Stomach (tissue), 9 donors: ENCODE measurements around the gene ANKRD7. TPM values are rescaled to one million over a fixed set of nuclear protein-coding genes. Genes with fewer than 3 reads are reported as not detected.

Experiments
- DNase-seq, 2 donors: peaks; one replicate each; pipeline versions ENCODE4 v3.0.0 to v3.0.0-alpha.2; 2013 to 2019
- H3K27ac ChIP-seq, 5 donors: fragments of 200-600 bp in 4 of 5; sonication (generic) in 4 of 5; one replicate each; pipeline ENCODE4 v1.5.1; 2013 to 2019; ENCODE audit warnings: mild to moderate bottlenecking in 1 of 5, moderate library complexity in 1 of 5
- H3K27me3 ChIP-seq, 3 donors: fragments of 200-600 bp; sonication (generic); one replicate each; pipeline ENCODE4 v1.5.1; 2017 to 2019; ENCODE audit warnings: mixed run types in 1 of 3
- H3K36me3 ChIP-seq, 4 donors: fragments of 200-600 bp; sonication (generic); 1 replicate in 3 of 4; 2 replicates in 1 of 4; pipeline ENCODE4 v1.5.1; 2016 to 2019
- H3K4me1 ChIP-seq, 4 donors: fragments of 200-600 bp; sonication (generic); one replicate each; pipeline ENCODE4 v1.5.1; 2016 to 2019
- H3K4me3 ChIP-seq, 4 donors: fragments of 200-600 bp; sonication (generic) in 3 of 4; one replicate each; pipeline ENCODE4 v1.5.1; 2016 to 2019; ENCODE audit warnings: mild to moderate bottlenecking in 1 of 4
- H3K9me3 ChIP-seq, 4 donors: fragments of 200-600 bp; sonication (generic); one replicate each; pipeline ENCODE4 v1.5.1; 2016 to 2019
- EP300 ChIP-seq: sonication (generic); formaldehyde crosslinking; IDR thresholded peaks from one replicate; pipeline ENCODE4 v1.6.1; 2017; ENCODE audit warnings: antibody characterized with exemption
- POLR2A ChIP-seq, 4 donors: fragments of 450-650 bp; IDR thresholded peaks; one replicate each; pipeline ENCODE4 v1.6.1; 2016; ENCODE audit warnings: antibody characterized with exemption in 4 of 4, control low read depth in 2 of 4, mild to moderate bottlenecking in 1 of 4, moderate library complexity in 1 of 4
- POLR2AphosphoS5 ChIP-seq, 3 donors: sonication (generic); formaldehyde crosslinking; IDR thresholded peaks; one replicate each; pipeline ENCODE4 v1.6.1; 2016; ENCODE audit warnings: antibody characterized with exemption in 3 of 3
- WGBS, 5 donors: extraction: QIAGEN DNeasy Blood & Tissue Kit in 3 of 5; methylation state at CpG; one replicate each; pipeline versions ENCODE4 v1.1.5 to v1.1.7; 2013 to 2018; 5-methylcytosine and 5-hydroxymethylcytosine counted together
- intact Hi-C: fragments of 100-400 bp; cut with DNase I; formaldehyde crosslinking; loops from one replicate; pipeline ENCODE4 v1.15.1; 2023; ENCODE audit warnings: low total_unique reads
- polyA plus RNA-seq, 3 donors: library from polyadenylated mRNA; stranded (reverse); fragments of 200-250 nt; gene quantifications; one replicate each; pipeline ENCODE4 v1.2.3, GENCODE V29; 2013
- total RNA-seq, 5 donors: library from RNA; depleted of rRNA; stranded (reverse); fragments of >200 nt; gene quantifications; one replicate each; pipeline versions ENCODE4 v1.1.0 to v1.2.3, GENCODE V29; 2014 to 2016
- TF ChIP-seq, protein P1 (sequence below), 7 experiments: fragments of 450-650 bp in 4 of 7; fragments of 200-600 bp in 3 of 7; sonication (generic) in 3 of 7; IDR thresholded peaks; one replicate each; pipeline ENCODE4 v1.5.1; 2016 to 2019; ENCODE audit warnings: antibody characterized with exemption in 7 of 7, control low read depth in 2 of 7, mild to moderate bottlenecking in 1 of 7
- donor health status: healthy with polysubstance abuse.
- donor health status: Bipolar disorder and iron deficiency.
- donor health status: healthy.

ANKRD7 gene
- total and polyA plus RNA-seq, 8 donors = 1.3 to 4.2 (median 2.0) TPM; not detected in 5

DNA sequence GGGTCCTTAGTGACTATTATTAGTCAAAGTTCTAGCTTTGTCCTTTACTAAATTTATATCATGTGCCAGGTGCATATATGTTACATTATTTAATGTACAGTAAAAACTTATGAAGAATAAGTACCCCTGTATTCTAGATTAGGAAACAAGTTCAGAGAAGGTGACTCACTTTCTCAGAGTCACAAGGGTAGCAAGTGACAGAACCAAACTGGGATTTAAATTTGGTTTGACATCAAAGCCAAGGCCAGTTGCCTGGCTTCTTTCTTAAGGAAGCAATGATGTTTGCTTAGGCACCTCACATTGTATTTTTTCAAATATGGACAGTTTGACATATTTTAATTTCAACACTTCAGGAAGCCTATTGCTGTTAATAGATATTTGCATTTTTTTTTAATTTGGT, 38.0 kb upstream of the ANKRD7 start:
- Histone ChIP-seq H3K4me3 (no peak overlapping the region), H3K27me3 (no peaks in the 10 kb centered on the region), H3K9me3 (no peaks in the 10 kb centered on the region), H3K4me1 (peaks cover 10 to 41% (median 27%) of the 10 kb centered on the region in 4 donors), H3K27ac (no peak overlapping the region), H3K36me3 (peaks cover 5 to 45% (median 35%) of the 10 kb centered on the region in 4 donors)
- TF ChIP-seq POLR2A (IDR thresholded peaks at IDR 0.05) (no peak), POLR2AphosphoS5 (IDR thresholded peaks at IDR 0.05) (no peak), EP300 (no peak)
- TF ChIP-seq, protein P1, sequence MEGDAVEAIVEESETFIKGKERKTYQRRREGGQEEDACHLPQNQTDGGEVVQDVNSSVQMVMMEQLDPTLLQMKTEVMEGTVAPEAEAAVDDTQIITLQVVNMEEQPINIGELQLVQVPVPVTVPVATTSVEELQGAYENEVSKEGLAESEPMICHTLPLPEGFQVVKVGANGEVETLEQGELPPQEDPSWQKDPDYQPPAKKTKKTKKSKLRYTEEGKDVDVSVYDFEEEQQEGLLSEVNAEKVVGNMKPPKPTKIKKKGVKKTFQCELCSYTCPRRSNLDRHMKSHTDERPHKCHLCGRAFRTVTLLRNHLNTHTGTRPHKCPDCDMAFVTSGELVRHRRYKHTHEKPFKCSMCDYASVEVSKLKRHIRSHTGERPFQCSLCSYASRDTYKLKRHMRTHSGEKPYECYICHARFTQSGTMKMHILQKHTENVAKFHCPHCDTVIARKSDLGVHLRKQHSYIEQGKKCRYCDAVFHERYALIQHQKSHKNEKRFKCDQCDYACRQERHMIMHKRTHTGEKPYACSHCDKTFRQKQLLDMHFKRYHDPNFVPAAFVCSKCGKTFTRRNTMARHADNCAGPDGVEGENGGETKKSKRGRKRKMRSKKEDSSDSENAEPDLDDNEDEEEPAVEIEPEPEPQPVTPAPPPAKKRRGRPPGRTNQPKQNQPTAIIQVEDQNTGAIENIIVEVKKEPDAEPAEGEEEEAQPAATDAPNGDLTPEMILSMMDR (IDR thresholded peaks at IDR 0.05) = no peak
- DNase-seq = no peak
- intact Hi-C loops = no loop called here

- WGBS, 5 donors = 69 to 82% (median 77%) methylated on average over 2 of the region's 2 CpGs
- H3K27me3 ChIP-seq = no peaks in the 10 kb centered on the region
- TF ChIP-seq POLR2A (IDR thresholded peaks at IDR 0.05) (no peak), POLR2AphosphoS5 (IDR thresholded peaks at IDR 0.05) (no peak), EP300 (no peak)
- TF ChIP-seq, protein P1 (IDR thresholded peaks at IDR 0.05) = no peak
- DNase-seq = no peak
- no peak overlapping the region for H3K27ac ChIP-seq
- intact Hi-C loops = no loop called here
- H3K4me3 ChIP-seq = no peak overlapping the region
- H3K4me1 ChIP-seq = no peaks in the 10 kb centered on the region
- peaks cover 0 to 39% (median 32%) of the 10 kb centered on the region in 4 donors for H3K36me3 ChIP-seq
- no peaks in the 10 kb centered on the region for H3K9me3 ChIP-seq
Measured at GRCh38 chr7:118194571-118194970, 29.9 kb upstream of the ANKRD7 start.

DNA sequence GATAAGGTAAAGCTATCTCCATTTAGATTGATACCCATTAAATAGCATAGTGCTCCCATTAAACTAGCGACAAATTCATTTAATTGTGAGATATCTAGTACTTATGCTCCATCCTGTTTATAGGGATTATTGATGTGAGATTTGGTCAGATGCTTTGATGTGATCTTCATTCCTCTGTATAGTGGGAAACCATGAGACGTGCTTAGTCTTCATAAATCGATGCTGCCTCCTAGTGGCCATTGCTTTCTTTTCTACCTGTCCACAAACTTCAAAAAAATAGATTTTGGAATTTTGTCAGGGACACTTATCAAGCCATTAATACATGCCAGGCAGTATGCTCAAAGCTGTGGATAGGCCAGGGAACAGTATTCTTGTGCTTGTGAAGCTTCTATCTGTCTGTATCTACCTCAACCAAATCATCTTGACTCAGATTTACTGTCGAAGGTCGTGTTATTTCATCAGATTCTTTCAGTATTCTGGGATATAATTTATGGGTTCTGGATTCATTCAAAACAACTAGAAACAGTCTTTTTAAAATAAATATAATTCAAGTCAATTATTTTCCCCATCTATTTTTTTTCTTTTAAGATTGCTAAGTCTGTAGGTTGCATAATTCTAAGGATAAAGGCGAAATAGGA, 28.5 kb upstream of the ANKRD7 start:
- WGBS, 5 donors = 50 to 55% (median 52%) methylated on average over 6 of the region's 6 CpGs
- peak; percentile 59 to 80 for DNase-seq

DNA sequence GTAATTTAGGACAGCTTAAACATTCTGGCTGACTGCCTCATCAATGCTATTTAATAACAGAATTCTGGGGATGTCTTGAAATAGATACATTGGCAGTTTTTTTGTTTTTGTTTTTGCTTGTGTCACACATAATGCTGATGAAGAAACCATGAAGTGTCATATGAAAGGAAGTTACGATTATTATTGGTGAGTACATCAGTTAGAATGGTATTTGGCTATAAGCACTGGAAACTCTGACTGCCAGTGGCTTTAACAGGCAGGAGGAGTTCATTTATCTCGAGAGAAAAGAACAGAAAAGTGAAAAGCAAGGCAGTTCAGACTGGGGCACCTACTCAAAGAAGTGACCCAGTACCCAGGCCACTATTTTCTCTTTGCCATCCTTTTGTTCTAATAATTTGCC, 22.4 kb upstream of the ANKRD7 start:
- intact Hi-C loops = no loop called here
- no peak overlapping the region for H3K4me3 ChIP-seq
- no peak for TF ChIP-seq EP300

More for the DNA sequence above, 28.5 kb upstream of the ANKRD7 start:
- H3K27me3 ChIP-seq = no peaks in the 10 kb centered on the region
- H3K36me3 ChIP-seq = peaks cover 0 to 25% (median 18%) of the 10 kb centered on the region in 4 donors
- H3K4me1 ChIP-seq = no peaks in the 10 kb centered on the region
- H3K9me3 ChIP-seq = no peaks in the 10 kb centered on the region
- intact Hi-C loops = no loop called here
- no peak overlapping the region for H3K4me3 ChIP-seq
- H3K27ac ChIP-seq = no peak overlapping the region
- TF ChIP-seq, protein P1 (IDR thresholded peaks at IDR 0.05) = peak in 5 of 7 experiments; percentile 46 to 62 (median 50)
- TF ChIP-seq POLR2AphosphoS5 (IDR thresholded peaks at IDR 0.05) (no peak), POLR2A (IDR thresholded peaks at IDR 0.05) (no peak), EP300 (no peak)

More for the DNA sequence above, 22.4 kb upstream of the ANKRD7 start:
- DNase-seq = peak in 1 of 2 donors; percentile 4
- 51 to 70% (median 57%) methylated on average over 2 of the region's 2 CpGs for WGBS, 5 donors
- Histone ChIP-seq H3K4me1 (no peaks in the 10 kb centered on the region), H3K27me3 (no peaks in the 10 kb centered on the region), H3K9me3 (no peaks in the 10 kb centered on the region), H3K27ac (no peak overlapping the region), H3K36me3 (no peaks in the 10 kb centered on the region)
